Endothelial cell (in vitro differentiated cells): ENCODE results near the gene PLXNB2. TPM values are rescaled to one million over a fixed set of nuclear protein-coding genes. Genes with fewer than 3 reads are reported as not detected.

Experiments used
- DNase-seq: peaks from one replicate; pipeline ENCODE4 v3.0.0; 2021; ENCODE audit warnings: low spot score
- H3K27ac Mint-ChIP-seq: one replicate; pipeline ENCODE4 v1.8.0; 2021; ENCODE audit warnings: mixed read lengths, inconsistent platforms; ENCODE audit not compliant: unreplicated experiment
- H3K27me3 Mint-ChIP-seq: one replicate; pipeline ENCODE4 v1.8.0; 2021; ENCODE audit warnings: mild to moderate bottlenecking, moderate library complexity, mixed read lengths, inconsistent platforms; ENCODE audit not compliant: unreplicated experiment
- H3K36me3 Mint-ChIP-seq: one replicate; pipeline ENCODE4 v1.8.0; 2021; ENCODE audit warnings: mild to moderate bottlenecking, low read depth, mixed read lengths, inconsistent platforms; ENCODE audit not compliant: unreplicated experiment
- H3K4me1 Mint-ChIP-seq: one replicate; pipeline ENCODE4 v1.8.0; 2021; ENCODE audit warnings: mild to moderate bottlenecking, mixed read lengths, inconsistent platforms; ENCODE audit not compliant: unreplicated experiment
- H3K4me3 Mint-ChIP-seq: one replicate; pipeline ENCODE4 v1.8.0; 2021; ENCODE audit warnings: mild to moderate bottlenecking, mixed read lengths, inconsistent platforms; ENCODE audit not compliant: unreplicated experiment
- H3K9me3 Mint-ChIP-seq: one replicate; pipeline ENCODE4 v1.8.0; 2021; ENCODE audit warnings: mixed read lengths, inconsistent platforms; ENCODE audit not compliant: unreplicated experiment
- total RNA-seq: library from RNA; stranded (reverse); fragmentation: NEBNext Ultra II Directional; extraction: Animal tissue kit (Norgen Biotek cat#: 25700); gene quantifications from one replicate; pipeline ENCODE4 v1.2.1, GENCODE V29; 2021; ENCODE audit not compliant: unreplicated experiment
- TF ChIP-seq, protein P1 (sequence below): fragments of 200-600 bp; sonication (generic); IDR thresholded peaks from one replicate; pipeline ENCODE4 v1.5.0; 2021; ENCODE audit warnings: antibody characterized with exemption; ENCODE audit not compliant: unreplicated experiment

The PLXNB2 gene
- total RNA-seq, 1 donor from 2014 or later: 96.5 TPM

DNA sequence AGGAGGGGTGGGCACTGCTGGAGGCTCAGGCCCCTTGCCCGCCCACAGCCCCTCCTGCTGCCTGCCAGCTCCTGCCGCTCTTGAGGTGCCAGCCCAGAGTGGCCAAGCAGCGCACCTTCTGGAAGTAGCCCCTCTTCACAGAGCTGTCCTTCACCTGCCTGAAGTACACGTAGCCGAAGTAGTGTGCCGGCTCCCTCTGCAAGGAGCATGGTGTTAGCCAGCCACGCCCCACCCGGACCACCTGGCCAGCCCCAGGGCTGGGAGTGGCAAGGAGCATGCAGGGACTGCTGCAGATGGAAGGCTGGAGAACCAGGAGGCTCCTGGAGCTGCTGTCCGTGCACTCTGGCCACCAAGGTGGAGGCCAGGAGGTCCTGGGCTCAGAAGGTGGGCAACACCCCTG lies 9.7 kb upstream of the PLXNB2 start:
- H3K9me3 Mint-ChIP-seq: no peaks in the 10 kb centered on the region
- no peaks in the 10 kb centered on the region for H3K36me3 Mint-ChIP-seq

DNA sequence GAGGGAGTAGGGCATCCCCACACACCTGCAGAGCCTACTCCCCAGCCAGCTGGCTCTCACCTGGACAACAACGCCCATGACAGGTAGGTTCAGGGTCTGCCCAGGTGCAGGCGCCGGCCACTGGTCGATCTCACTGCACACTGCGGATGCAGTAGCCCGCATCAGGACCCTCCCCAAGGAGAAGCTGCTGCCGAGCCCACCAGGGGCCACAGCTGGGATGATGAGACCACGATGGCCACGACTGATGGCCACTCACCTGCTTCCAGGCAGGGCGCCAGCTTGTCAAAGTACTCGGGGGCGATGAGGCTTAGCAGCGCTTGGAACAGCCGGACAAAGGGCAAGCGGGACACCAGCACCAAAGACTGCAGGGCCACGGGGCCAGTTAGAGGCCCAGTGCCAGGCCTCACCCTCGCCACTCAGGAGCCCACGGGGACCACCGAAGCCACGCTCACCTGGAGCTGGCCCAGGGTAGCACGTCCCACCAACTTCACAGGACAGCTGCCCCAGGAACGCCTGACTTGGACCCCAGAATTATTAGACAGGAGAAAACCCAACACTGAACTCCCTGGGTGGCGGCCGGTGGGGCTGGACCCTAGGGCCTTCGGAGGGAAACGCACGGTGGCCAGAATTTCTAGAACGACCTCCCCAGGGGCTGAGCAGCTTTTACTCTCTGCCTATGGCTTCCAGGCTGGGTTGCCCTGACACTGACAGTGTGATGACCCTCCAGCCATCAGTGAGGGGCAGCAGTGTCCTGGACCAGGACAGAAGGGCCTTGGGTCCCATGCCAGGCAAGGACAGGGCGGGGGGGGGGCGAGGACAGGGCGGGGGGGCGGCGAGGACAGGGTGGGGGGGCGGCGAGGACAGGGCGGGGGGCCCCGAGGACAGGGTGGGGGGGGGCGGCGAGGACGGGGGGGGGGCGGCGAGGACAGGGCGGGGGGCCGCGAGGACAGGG lies 8.9 kb upstream of the PLXNB2 start:
- Mint-ChIP-seq H3K27ac (no peak overlapping the region), H3K9me3 (no peaks in the 10 kb centered on the region), H3K4me1 (no peaks in the 10 kb centered on the region), H3K36me3 (no peaks in the 10 kb centered on the region), H3K4me3 (no peak overlapping the region), H3K27me3 (no peaks in the 10 kb centered on the region)
- peak; percentile 5 for DNase-seq
- TF ChIP-seq, protein P1, sequence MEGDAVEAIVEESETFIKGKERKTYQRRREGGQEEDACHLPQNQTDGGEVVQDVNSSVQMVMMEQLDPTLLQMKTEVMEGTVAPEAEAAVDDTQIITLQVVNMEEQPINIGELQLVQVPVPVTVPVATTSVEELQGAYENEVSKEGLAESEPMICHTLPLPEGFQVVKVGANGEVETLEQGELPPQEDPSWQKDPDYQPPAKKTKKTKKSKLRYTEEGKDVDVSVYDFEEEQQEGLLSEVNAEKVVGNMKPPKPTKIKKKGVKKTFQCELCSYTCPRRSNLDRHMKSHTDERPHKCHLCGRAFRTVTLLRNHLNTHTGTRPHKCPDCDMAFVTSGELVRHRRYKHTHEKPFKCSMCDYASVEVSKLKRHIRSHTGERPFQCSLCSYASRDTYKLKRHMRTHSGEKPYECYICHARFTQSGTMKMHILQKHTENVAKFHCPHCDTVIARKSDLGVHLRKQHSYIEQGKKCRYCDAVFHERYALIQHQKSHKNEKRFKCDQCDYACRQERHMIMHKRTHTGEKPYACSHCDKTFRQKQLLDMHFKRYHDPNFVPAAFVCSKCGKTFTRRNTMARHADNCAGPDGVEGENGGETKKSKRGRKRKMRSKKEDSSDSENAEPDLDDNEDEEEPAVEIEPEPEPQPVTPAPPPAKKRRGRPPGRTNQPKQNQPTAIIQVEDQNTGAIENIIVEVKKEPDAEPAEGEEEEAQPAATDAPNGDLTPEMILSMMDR: no peak

More for the DNA sequence above, 9.7 kb upstream of the PLXNB2 start:
- no peaks in the 10 kb centered on the region for H3K4me1 Mint-ChIP-seq
- DNase-seq: no peak
- TF ChIP-seq, protein P1: no peak
- no peaks in the 10 kb centered on the region for H3K27me3 Mint-ChIP-seq
- H3K4me3 Mint-ChIP-seq: no peak overlapping the region
- H3K27ac Mint-ChIP-seq: no peak overlapping the region

DNA sequence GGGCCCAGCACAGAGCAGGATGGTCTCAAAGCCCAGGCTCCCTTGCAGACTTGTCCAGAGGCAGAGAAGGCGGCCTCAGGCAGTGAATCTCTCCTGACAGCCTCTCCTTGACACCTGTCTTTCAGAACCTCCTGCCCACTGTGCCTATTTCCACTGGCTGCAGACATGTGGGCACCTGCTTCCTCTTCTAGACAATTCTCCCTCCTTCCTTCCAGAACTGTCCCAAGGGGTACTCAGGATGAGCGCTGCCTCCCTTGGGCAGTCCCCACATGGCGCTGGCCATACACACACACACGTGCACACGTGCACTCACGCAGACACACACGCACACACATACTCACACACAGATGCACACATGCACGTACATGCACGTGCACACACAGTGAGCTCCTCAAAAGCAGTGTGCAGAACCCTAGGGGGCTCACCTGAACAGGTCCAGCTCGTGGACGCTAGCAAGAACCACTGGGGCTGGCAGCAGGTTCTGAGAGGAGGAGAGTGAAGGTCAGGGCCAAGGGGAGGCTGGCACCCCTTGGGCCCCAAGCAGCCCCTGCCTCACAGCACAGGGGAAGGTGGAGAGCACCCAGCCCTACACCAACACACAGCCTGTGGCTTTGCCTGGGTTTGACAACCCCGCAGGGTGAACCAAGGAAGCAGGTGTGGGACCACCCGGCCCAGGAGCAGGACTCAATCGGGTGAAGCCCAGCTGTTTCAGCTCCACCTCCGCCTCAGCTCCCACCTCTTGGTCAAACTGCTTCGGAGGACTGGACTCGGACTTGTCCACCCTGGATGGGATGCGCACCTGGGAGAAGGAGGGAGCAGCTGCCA lies 8.1 kb upstream of the PLXNB2 start:
- Mint-ChIP-seq H3K36me3 (no peaks in the 10 kb centered on the region), H3K9me3 (no peaks in the 10 kb centered on the region), H3K4me3 (no peak overlapping the region), H3K27ac (no peak overlapping the region), H3K27me3 (no peaks in the 10 kb centered on the region), H3K4me1 (no peaks in the 10 kb centered on the region)
- DNase-seq: no peak
- TF ChIP-seq, protein P1: no peak

DNA sequence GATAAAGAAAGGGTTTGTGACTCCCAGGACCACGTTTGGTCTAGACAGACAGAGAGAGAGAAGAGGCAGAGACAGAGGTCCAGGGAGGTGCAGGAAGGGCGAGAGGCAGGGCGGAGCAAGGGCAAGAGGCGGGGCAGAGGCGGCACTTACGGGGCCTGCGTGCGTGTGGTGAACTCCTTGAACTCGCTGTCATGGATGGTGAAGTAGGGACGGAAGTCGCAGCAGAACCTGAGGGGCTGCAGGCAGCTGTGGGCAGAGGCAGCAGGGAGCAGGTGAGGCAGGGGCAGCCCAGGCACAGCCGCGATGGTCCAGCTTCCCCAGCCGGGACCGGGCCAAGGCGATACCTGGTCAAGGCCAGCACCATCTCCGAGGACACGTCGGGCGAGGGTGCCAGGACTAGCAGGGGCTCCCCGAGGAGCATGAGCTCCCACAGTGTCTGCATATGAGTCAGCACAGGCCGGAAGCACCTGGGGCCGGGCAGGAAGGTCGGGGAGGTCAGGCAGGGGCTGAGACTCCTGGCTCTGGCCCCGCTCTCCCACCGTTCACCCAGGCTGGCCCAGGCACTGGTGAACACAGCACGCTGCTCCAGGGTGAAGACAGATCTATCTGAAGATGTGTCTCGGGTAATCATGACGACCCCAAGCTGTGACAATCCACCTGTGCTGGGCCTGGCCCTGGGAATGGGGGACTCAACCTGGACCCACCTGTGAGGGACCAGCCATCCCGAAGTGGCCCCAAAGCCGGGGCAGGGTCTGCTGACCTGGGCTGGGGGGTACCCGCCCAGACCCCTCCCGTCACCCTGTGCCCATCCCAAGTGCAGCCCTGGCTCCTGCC lies 7.2 kb upstream of the PLXNB2 start:
- no peaks in the 10 kb centered on the region for H3K9me3 Mint-ChIP-seq
- H3K36me3 Mint-ChIP-seq: no peaks in the 10 kb centered on the region
- no peak overlapping the region for H3K4me3 Mint-ChIP-seq
- no peak for DNase-seq
- TF ChIP-seq, protein P1: no peak
- no peaks in the 10 kb centered on the region for H3K27me3 Mint-ChIP-seq
- H3K27ac Mint-ChIP-seq: no peak overlapping the region
- H3K4me1 Mint-ChIP-seq: no peaks in the 10 kb centered on the region
